Eye (tissue), 1 donor: Measurements from ENCODE around the gene NKAIN2.
A peak's percentile ranks its signal among the peaks of the same experiment; 100 is the strongest.
"Not testable (repeated sequence)": the region's sequence is repeated elsewhere in the genome, so short reads cannot be mapped to it uniquely, and the experiment has no call there.

ENCODE experiments used
- DNase-seq: peaks from one replicate; pipeline ENCODE4 v3.0.0-alpha.2; 2015

NKAIN2 gene

GRCh38 chr6:124722141-124722878 is 918.6 kb downstream of the NKAIN2 start:
- no peak for DNase-seq

- DNase-seq, result peak; percentile 25
These were observed 920.0 kb downstream of the NKAIN2 start for GRCh38 chr6:124723671-124724070.

GRCh38 chr6:124737804-124738203 is 934.1 kb downstream of the NKAIN2 start:
- not testable (repeated sequence) for DNase-seq

DNA sequence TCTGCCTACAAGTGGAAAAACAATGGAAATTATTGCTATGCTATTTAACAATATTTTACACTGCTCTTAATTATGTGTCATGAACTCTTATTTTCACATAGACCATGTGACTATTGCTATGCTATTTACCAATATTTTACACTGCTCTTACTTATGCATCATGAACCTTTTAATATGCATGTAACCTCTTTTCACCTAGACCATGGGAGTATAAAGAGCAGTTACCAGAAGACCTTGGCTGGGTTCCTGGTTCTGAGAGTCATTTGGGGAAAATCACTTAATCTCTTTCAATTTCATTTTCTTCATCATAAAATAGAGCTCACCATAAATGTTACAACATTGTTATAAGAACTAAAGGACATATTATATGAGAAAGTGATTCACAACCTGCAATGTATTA is 934.8 kb downstream of the NKAIN2 start:
- no peak for DNase-seq

DNA sequence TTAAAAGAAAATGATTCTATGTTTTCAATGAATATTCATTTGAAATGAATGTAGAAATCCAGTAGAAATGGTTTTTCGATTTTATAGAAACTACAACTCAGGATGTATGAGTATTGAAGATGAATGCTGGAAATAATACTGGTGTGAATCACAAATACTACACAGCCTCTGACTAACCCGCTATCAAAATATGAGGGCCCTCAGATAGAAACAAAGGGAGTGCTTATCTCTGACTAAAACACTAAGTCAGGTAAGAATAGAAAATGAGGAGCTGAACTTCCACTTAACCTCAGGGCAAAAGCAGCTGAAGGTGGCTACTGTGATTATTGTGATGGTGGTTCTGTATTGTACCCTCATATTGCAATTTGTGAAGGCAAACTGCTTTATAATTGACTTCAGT is 937.7 kb downstream of the NKAIN2 start:
- DNase-seq, result no peak

DNA sequence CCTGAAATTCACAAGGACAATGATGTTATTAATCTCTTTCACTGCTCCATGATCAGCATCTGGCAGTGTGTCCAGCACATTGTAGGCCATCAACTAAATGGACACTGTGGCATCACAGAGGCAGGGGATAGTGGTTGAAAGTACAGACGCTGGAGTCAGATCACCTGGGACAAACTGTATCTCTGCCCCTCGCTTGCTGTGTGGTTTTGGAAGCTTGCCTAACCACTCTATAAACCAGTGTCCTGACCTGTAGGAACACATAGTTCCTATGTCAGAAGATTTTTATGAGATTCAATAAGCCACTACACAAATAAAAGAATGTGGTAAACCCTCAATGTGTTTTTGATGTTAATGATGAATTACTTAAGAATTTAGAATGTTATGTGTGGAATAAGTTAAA is 939.3 kb downstream of the NKAIN2 start:
- DNase-seq, result no peak

DNA sequence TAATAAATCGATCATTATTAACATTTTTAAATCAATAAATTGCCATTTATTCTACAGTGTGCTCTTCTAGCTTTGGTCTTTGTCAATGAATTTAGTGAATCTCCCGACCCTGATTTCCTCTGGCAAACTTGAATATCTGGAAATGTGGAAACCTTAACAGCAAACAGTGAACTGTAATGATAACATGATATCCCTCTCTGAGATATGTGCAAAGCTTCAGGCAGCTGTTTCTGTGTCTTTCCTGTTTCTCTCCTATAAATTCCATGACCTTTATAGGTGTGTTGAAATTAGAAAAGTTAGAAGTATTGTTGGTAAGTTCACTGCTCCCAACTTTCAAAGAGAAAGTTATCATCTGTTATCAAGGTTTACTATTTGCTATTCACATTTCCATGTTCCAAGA is 939.8 kb downstream of the NKAIN2 start:
- DNase-seq, result no peak

GRCh38 chr6:124747349-124747748 is 943.7 kb downstream of the NKAIN2 start:
- DNase-seq, result no peak

- no peak for DNase-seq
These were observed 945.1 kb downstream of the NKAIN2 start for GRCh38 chr6:124748778-124749177.

GRCh38 chr6:124753001-124753400 is 949.3 kb downstream of the NKAIN2 start:
- no peak for DNase-seq

GRCh38 chr6:124753562-124754105 is 950.0 kb downstream of the NKAIN2 start:
- DNase-seq, result no peak

DNA sequence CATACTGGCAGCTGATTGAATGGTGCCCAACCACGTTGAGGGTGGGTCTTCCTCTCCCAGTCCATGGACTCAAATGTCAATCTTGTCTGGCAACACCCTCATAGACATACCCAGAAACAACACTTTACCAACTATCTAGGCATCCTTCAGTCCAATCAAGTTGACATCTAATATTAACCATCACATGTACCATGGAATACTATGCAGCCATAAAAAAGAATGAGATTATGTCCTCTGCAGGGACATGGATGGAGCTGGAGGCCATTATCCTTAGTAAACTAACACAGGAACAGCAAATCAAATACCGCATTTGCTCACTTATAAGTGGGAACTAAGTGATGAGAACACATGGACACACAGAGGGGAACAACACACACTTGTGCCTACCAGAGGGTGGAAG is 951.7 kb downstream of the NKAIN2 start:
- DNase-seq, result no peak

GRCh38 chr6:124757560-124757959 is 953.9 kb downstream of the NKAIN2 start:
- DNase-seq, result no peak

GRCh38 chr6:124758663-124759062 is 955.0 kb downstream of the NKAIN2 start:
- no peak for DNase-seq

DNA sequence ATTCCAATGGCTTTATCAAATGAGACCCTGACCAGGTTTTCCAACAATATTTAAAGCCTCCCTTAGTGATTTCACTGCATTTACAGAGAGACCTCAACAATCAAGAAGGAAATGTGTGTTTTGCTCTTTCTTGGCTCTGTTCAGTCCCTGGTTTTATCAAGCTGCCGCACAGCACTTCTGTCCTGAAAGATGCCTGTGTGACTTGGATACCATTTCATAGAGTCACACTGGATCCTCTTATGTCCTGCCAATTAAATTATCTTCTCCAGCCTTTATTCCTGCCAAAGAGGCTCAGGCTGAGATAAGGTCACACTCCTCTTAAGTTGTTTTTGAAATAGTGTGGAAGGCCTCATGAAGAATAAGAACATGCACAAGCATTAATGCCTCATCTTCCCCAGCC is 961.6 kb downstream of the NKAIN2 start:
- no peak for DNase-seq

GRCh38 chr6:124768224-124768623 is 964.6 kb downstream of the NKAIN2 start:
- no peak for DNase-seq

DNA sequence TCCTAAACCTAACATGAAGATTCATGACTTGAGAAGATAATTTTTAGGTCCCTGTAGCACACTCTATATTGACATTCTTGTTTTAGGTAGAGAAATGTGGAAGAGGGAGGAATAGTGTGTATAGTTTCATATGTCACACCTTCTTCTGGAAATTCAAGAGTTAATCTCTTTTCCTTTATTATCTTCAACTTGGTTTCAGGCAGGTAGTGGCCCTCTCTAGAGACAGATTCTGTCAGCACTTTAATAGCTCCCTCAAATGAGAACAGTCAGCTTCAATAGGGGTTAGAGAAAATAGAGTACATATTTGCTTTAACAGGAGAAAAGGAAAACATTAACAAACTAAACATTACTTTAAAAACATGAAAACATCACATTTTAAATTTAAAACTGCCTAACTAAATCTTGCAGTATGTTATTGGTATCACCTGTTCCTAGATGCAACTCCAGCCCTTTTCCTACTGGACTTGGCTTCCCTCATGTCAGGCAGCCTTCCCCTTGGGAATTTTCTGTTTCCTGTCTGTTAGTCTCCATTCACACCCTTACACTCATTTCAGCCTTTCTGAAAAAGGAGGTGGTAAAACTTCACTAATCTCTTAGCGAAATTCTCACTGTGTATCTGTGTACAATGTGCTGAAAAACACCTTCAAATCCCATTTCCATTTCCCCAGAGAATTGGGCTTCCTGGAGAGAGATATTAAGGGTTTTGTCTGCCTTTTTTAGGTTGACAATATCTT is 966.3 kb downstream of the NKAIN2 start:
- no peak for DNase-seq

- DNase-seq, result no peak
These were observed 967.1 kb downstream of the NKAIN2 start for GRCh38 chr6:124770784-124771183.

DNA sequence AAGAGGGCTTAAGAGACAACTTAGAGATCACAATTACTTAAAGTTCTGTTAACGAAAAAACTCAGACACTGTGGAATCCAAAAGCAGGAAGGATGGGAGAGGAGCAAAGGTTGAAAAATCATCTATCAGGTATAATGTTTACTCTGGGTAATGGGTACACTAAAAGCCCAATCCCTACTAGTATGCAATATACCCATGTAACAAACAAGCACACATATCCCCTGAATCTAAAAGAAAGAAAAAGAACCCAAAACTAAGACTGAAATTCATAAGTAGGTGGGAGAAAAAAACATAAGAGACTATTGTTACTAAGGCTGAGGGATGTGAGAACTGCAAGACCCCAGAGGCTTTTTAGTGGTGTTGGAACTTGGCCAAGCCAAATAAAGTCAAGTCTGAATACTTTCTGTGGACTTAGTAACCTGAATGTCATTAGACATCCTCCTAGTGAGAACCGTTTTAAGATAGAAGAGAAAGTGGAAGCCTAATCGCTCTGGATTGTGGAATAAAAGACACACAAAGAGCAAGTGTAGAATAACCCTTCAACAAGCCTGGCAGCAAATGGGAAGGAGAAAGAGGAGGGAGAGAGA is 969.2 kb downstream of the NKAIN2 start:
- DNase-seq, result no peak

- no peak for DNase-seq
These were observed 971.5 kb downstream of the NKAIN2 start for GRCh38 chr6:124775121-124775520.

GRCh38 chr6:124777863-124778262 is 974.2 kb downstream of the NKAIN2 start:
- DNase-seq, result no peak

DNA sequence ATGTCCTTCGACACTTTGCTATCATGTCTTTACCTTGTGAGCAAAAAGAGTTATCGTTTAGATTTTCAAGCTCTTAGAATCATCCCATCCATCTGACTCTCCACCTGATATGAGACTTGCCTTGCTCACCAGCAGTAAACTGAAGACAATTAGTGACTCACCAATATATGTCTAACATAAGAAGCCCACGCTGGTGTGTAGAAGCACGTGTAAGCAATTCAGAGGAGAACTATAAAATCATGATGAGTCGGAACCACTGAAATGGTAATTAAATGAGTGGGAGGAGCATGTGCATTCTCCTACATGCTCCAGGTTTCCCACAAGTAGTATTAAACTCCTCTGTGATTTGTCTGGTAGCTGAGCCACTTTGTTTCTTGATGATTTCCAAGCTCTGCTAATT is 977.0 kb downstream of the NKAIN2 start:
- DNase-seq, result no peak

DNA sequence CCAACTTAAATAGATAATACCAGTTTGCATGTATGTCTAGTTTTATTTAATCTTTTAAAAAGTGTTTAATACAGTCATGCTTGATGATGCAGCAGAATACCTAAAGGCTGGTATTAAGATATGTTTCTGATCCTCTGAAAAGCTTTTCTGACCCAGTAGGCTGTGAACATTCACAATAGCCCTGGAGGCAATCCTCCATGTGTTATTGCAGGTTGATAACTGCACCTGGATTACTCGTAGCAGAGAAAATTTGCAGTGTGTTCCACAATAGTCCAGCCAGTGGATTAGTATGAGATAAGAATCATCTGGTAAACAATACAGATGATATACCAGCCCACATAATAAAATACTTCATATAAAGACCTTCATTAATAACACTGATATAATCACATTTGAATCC is 979.7 kb downstream of the NKAIN2 start:
- no peak for DNase-seq

DNA sequence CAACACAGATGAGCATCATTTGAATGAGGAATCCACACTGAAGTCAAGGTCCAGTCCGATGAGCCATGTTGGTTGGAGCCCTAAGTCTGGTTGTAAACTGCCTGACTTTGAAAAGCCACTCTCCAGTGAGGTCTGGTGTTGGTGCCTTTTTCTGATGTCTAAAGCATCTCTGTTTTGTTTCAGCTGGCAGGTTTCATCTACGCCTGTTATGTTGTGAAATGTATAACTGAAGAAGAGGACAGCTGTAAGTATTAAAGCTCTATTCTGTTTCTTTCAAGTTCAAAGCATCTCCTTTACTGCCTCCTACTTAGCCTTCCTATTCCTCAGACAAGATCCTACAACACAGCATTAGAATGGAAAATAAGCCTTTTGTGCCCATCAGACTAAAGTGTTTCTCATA is 987.5 kb downstream of the NKAIN2 start:
- DNase-seq, result no peak
